Central memory CD4-positive, alpha-beta T cell (primary cell): Measurements from ENCODE around the gene BBIP1.

Source experiments
- DNase-seq: peaks from one replicate; pipeline ENCODE4 v3.0.0; 2022

The BBIP1 gene

DNA sequence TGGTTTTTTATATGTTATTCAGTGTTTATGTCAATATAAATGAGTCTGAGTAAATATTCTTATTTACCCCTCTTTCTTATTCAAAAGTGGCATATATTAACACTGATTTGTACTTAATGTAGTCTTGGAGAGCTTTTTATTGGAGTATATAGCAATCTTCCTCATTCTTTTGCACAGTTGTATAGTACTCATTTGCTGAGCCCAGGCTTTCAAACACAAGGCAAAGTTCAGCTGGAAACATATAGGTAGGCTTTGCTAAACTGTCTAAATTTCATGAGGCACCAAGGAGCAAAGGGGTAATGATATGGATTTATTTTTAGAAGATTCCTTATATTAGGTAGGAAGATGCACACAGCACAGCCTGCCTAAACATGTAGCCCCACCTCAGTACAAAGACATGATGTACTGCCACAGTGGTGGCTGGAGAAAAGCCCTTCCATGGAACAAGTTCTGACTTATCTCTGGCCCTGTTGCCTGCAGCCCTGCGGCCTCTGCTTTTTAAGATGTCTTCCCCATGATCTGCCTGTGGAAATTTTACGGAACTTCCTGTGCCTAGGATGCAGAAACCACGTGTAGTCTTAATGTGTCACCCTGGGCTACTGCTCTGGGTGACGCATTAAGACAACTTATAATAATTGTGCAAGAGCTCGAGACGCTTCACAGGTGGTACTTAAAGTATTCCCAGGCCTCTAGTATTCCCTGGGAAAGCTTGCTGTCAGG lies 56.9 kb downstream of the BBIP1 start:
- DNase-seq = no peak

DNA sequence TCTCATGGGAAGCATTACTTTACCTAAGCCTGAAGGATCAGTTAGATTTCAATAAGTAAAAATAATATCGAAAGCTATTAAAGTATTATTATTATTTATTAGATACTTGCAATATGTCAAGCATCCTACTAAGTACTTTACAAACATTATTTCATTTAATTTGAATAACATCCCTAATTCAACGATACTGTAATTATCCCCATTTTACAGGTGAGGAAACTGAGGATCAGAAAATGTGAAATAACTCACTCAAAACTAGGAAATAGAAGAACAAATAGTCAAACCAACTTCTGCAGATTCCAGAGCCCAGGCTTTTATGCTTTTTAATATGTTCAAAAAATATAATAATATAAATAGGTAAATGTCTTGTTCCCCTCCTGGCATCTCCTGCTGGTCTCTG lies 57.5 kb downstream of the BBIP1 start:
- DNase-seq = no peak

DNA sequence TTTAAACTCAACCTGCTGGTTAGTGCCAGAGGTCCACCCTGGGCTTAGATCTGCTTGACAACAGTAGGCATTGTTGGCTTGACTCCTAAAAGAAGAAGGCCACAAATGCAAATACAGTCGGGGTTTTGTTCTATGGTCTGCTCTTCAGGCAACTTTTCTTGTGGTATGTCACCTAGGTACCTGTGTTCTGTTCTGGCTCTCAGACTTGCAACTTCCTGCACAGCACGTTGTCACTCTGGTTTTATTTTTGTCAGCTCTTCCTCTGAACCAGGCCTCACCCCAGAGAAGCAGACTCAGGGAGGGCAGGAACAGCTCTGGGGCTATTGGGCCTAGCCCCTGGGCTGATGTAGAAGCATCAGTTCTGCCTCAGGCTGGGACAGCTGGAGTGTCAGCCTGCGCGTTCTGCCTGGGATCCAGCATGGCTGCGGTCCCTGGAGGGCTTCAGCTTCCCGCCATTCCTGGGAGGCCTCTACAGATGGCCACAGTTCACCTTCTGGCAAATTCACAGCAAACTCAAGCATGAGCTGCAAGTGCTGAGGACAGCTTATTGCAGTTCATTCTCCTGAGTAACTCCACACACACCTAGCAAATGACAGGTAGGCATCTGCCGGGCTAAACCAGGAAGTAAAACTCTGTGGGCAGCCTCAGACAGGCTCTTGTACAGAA lies 58.3 kb downstream of the BBIP1 start:
- DNase-seq = peak; percentile 79

DNA sequence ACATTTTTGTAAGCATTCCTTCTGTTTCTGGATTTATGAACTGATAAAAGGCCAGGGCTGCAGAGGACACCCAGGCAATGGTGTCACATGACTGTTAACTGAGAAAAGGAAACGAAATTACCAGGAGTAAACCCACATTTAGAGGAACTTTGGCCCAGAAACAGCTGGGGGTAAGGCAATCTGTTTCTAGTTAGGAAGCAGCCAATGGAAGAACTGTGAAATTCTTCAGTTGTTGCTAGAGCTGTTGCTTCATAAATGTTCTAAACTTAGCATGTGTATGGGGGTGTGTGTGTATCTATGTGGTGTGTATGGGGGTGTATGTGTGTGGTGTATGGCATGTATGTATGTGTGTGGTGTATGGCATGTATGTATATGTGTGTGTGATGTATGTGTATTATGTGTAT lies 59.0 kb downstream of the BBIP1 start:
- no peak for DNase-seq

DNA sequence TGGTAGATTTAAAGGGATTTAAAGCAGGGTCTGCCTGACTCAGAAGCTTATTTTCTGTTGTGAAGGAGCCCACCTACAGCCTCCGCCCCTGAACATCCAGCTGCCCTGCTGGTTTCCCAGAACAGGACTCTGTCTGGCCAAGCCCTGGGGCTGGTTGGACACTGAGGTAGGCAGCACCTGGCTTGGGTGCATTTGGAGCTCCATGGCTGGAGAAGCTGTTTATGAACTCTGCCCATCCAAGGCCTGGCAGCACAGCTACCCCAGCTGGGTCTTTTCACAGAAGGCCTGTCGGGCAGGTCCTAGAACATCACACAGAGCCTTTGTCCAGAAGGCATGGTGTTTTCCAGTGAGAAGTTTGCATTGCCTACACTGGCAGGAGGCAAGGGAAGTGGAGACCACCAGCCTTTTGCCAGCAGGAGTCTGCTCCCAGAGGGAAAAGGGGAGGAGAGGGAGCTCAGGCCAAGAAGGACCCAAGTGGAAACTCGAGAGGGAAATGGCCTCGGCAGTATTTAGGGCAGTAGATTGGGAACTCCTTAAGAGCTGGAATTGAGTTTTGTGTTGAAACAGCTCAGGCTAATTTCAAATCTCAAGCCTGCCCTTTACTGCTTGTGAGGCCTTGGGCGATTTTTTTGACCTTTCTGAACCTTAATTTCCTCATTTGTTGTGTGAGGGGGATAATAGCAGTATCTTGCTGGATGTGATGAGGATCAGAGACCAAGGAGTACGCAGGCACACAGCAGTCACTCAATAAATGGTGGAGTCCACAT lies 59.6 kb downstream of the BBIP1 start:
- no peak for DNase-seq

DNA sequence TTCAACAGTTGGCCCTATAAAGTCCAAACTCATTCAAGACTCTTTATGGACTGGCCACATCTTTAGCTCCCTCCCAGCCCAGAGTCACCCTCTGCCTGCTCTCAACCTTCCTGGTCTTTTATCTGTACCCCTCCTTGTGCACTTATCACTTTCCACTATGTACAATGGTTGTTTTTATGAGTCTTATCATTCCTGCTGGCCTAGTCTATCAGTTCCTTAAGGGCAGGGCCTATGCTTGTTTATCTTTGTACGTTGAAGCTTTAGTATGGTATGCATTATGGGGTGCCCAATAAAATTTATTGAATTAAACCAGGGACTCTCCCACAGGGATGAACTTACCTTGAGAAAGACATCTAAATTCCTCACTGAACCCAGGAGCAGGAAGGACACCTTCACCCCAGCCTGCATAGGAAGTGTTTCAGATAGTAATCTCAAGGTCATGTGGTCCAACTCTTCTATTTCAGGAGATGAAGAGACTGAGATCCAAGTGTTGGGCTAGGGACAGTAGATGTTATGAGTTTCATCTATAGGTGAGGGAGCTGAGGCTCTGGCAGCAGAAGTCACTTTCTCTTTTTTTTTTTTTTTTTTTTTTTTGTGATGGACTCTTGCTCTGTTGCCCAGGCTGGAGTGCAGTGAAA lies 60.6 kb downstream of the BBIP1 start:
- no peak for DNase-seq

DNA sequence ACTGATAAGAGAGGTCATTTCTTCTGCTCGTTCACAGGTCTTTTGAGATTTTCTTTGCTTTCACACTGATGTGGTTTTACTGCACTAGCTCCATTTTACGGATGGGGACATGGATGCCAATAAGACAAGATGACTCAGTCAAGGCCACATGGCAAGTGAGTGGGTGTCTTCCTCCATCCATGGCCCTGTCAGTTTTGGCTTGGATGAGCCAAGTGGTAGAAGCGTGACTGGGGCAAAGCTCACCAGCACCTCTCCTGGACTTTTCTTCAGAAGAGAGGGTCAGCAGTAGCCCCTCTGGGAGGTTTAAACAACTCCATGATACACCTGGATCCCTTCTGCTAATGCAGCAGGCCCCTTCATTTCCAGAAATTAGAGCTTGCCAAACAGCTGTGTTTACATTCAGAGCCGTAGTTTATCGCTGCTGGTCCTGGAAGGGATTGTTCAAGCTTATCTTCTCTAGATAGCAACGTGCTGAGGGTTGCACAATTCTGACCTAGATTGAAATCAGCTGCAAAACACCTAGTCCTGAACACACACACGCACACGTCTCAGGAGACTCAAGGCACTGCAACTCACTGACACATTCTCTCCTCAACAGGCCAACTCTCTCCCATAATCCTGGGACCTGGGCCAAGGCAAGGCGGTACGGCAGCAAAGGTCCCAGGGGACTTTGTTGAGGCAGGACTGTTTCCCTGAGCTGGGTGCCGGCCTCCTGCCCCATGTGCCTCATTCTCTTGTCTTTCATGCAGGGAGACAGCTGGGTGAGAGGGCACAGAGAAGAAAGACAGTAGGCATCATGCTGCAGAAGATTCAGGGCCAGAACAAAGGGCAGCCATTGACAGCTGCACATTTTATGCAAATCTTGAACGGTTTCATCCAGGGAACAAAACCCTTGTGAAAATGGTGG lies 61.5 kb downstream of the BBIP1 start:
- DNase-seq = peak; percentile 51

DNA sequence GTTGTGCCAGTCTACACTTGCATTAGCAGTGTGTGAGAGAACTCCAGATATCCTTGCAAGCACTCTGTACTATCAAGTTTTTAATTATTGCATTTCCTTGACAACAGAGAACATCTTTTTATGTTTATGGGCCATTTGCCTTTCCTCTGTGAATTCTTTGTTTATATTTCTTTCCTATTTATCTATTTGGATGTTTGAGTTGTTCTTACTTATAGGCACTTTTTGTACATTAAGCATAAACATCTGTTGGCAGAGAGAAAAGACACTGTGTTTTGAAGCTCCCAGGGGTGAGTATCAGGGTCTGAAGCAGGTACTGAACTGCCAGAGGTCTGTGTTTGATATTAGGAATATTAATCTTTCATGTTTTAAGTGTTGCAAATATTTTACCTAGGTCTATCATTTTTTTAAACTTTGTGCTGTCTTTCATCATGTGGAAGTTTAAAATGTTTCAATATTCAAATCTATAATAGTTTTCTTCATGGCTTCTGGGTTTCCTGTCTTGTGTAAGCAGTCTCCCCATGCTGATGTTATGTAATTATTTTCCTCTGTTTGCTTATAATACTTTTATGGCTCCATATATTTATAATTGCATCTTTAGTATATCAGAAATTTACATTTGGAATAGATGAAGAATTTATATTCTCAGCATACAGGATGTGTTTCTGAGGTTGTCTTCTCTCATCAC lies 64.9 kb downstream of the BBIP1 start:
- DNase-seq = no peak

DNA sequence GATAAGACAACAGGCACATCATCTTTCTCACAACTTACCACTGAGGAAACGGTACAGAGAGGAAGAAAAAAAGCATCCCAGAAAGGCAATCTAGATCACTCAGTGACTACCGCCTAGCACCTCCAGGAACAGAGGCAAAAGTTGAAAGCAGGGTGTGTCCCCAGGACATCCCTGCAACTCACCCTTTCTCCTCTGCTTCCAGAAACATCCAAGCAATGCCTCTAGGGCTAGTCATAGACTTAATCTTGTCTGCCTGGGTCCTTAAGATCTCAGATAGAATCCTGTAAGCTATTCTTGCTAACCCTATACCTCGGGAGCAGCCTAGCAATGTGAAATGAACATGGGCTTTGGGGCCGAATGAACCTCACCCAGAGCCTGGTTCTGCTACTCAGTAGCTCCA lies 66.0 kb downstream of the BBIP1 start:
- no peak for DNase-seq

DNA sequence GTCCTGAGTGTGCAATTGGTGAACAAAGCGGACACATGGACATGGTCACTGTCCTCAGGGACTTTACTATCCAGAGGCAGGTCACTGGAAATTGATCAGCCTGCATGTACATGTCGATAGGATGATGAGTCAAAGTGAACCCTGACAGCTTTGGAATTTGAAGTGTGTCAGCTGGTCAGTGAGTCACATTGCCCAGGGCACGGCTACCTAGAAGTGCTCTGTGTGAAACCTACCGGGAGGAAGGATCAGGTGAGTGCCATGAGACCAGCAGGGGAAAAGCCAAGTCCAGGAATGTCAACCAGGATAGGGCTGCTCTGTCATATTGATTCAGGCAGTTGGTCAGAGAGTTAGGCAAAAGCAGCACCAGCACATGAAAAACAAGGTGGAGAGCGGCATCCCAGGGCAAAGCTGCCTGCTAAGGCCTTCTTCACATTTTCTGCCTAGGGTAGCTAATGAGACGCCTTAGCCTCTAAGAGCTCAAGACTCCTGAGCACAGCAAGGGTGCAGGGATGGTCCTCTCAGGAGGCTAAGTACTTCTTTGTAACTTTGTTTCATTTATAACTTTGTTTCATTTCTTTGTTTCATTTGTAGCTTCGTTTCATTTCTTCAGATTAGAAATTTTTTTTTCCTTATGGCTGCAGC lies 66.6 kb downstream of the BBIP1 start:
- no peak for DNase-seq

DNA sequence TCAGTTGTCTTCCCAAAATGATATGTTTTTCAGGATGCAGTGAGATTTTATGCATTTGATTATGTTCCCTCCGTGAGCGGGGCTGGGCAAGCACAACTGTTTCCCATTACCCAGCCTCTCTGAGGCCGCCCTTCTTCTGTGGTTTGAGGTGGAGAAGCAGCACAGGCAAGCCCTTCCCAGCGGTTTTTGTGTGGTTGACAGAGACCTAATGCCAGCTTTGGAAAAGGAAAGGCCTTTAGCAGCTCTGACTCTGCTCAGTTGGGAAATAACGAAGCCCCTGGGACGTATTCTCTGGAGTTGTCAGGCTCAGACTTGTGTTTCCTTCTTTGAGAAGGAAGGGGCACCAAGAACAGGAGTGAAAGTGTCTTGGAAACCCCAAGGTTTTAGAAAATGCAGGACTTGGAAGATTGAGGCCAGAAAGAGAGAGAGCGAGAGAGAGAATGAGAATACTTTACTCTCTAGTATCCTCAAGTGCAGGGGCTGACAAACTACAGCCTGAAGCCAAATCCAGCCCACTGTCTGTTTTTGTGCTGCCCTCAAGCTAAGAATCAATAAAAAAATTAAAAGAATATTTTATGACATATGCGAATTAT lies 67.9 kb downstream of the BBIP1 start:
- no peak for DNase-seq

DNA sequence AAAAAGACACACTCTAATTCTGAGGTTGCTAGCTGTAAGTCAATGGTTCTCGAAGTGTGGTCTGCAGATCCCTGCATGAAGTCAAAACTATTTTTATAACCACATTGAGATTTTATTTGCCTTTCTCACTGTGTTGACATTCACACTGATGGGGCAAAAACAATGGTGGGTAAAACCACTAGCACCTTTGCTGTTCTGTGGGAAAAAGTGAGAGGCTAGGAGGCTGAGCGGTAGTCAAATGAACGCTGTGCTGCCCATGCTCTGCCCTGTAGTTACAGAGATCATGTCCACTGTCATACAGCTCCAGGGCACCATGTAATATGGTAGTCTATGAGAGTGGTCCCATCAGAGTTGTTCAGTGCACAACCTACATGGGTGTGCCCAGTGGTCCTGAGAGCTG lies 68.9 kb downstream of the BBIP1 start:
- DNase-seq = no peak
